OCI-LY7 (cell line): Measurements from ENCODE around the gene ACSS3.

Experiments
- EZH2phosphoT487 ChIP-seq: fragments of 200-600 bp; sonication (generic); IDR thresholded peaks from 2 replicates; pipeline ENCODE4 v1.6.1; 2018; ENCODE audit warnings: low read depth, borderline replicate concordance, mild to moderate bottlenecking, mixed run types, antibody characterized with exemption, low read length, moderate library complexity, mixed read lengths
- TF ChIP-seq, protein P1 (sequence below): fragments of 200-600 bp; sonication (generic); conservative IDR thresholded peaks from 2 replicates; pipeline ENCODE4 v1.5.1; 2014; ENCODE audit warnings: mild to moderate bottlenecking, antibody characterized with exemption, low read length, moderate library complexity, mixed read lengths

- TF ChIP-seq, protein P1, sequence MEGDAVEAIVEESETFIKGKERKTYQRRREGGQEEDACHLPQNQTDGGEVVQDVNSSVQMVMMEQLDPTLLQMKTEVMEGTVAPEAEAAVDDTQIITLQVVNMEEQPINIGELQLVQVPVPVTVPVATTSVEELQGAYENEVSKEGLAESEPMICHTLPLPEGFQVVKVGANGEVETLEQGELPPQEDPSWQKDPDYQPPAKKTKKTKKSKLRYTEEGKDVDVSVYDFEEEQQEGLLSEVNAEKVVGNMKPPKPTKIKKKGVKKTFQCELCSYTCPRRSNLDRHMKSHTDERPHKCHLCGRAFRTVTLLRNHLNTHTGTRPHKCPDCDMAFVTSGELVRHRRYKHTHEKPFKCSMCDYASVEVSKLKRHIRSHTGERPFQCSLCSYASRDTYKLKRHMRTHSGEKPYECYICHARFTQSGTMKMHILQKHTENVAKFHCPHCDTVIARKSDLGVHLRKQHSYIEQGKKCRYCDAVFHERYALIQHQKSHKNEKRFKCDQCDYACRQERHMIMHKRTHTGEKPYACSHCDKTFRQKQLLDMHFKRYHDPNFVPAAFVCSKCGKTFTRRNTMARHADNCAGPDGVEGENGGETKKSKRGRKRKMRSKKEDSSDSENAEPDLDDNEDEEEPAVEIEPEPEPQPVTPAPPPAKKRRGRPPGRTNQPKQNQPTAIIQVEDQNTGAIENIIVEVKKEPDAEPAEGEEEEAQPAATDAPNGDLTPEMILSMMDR, result no peak
- TF ChIP-seq EZH2phosphoT487, result no peak
Observed at GRCh38 chr12:81079280-81080076, 1.6 kb downstream of the ACSS3 start.
